Tibial nerve (tissue), 3 donors: ENCODE measurements around the gene SSH2.

Experiments
- POLR2A ChIP-seq, 2 donors: fragments of 450-650 bp; IDR thresholded peaks; one replicate each; pipeline ENCODE4 v1.6.1; 2017; ENCODE audit warnings: antibody characterized with exemption in 2 of 2, mild to moderate bottlenecking in 2 of 2, moderate library complexity in 2 of 2
- TF ChIP-seq, protein P1 (sequence below), 5 experiments: fragments of 200-600 bp in 3 of 5; fragments of 450-650 bp in 2 of 5; sonication (generic) in 3 of 5; IDR thresholded peaks; one replicate each; pipeline ENCODE4 v1.5.1; 2016 to 2019; ENCODE audit warnings: antibody characterized with exemption in 5 of 5, mild to moderate bottlenecking in 3 of 5, moderate library complexity in 2 of 5

DNA sequence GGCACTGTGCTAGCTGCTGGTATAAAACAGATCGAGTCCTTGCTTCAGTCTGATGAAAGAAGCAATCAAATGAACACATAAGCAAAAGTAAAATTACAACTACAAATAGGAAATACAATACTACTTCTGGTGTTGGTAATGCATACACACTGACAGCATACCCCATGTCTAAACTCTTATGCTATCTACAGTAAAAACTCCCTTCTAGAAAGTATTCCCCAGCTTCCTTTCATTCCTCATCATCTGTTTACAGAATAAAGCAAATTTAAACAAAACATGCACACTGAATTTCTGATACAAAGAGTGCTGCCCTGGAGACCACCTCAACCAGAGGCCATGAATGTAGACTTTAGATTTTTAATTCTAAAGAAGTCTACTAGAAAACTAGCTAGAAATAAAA, 109.6 kb downstream of the SSH2 start:
- TF ChIP-seq, protein P1, sequence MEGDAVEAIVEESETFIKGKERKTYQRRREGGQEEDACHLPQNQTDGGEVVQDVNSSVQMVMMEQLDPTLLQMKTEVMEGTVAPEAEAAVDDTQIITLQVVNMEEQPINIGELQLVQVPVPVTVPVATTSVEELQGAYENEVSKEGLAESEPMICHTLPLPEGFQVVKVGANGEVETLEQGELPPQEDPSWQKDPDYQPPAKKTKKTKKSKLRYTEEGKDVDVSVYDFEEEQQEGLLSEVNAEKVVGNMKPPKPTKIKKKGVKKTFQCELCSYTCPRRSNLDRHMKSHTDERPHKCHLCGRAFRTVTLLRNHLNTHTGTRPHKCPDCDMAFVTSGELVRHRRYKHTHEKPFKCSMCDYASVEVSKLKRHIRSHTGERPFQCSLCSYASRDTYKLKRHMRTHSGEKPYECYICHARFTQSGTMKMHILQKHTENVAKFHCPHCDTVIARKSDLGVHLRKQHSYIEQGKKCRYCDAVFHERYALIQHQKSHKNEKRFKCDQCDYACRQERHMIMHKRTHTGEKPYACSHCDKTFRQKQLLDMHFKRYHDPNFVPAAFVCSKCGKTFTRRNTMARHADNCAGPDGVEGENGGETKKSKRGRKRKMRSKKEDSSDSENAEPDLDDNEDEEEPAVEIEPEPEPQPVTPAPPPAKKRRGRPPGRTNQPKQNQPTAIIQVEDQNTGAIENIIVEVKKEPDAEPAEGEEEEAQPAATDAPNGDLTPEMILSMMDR (IDR thresholded peaks at IDR 0.05) = no peak
- TF ChIP-seq POLR2A (IDR thresholded peaks at IDR 0.05) = no peak
